Femur (tissue), 1 donor: ENCODE data around the gene VCAN.
A peak's percentile ranks its signal among the peaks of the same experiment; 100 is the strongest.
"Not testable (repeated sequence)": the region's sequence is repeated elsewhere in the genome, so short reads cannot be mapped to it uniquely, and the experiment has no call there.

ENCODE experiments used
- DNase-seq: peaks from one replicate; pipeline ENCODE4 v3.0.0-alpha.2; 2017

The VCAN gene

GRCh38 chr5:83471405-83472212 is at the start of gene VCAN:
Gene VCAN (plus strand): TSS chr5:83471744. CDS start chr5:83483519, 11,775 bp downstream.
- peak; percentile 94 for DNase-seq

GRCh38 chr5:83422284-83422683 is 49.3 kb upstream of the VCAN start:
- DNase-seq, result no peak

GRCh38 chr5:83426855-83427254 is 44.7 kb upstream of the VCAN start:
- no peak for DNase-seq

GRCh38 chr5:83428126-83428525 is 43.4 kb upstream of the VCAN start:
- DNase-seq, result no peak

- DNase-seq, result no peak
Measured at GRCh38 chr5:83428890-83429289, 42.7 kb upstream of the VCAN start.

GRCh38 chr5:83430130-83431010 is 41.2 kb upstream of the VCAN start:
- peak; percentile 44 for DNase-seq

GRCh38 chr5:83433891-83434290 is 37.7 kb upstream of the VCAN start:
- no peak for DNase-seq

- DNase-seq, result peak; percentile 22
Measured at GRCh38 chr5:83434946-83435345, 36.6 kb upstream of the VCAN start.

- DNase-seq, result no peak
Measured at GRCh38 chr5:83436276-83436675, 35.3 kb upstream of the VCAN start.

- DNase-seq, result not testable (repeated sequence)
Measured at GRCh38 chr5:83437697-83438096, 33.8 kb upstream of the VCAN start.

- DNase-seq, result no peak
Measured at GRCh38 chr5:83440826-83441225, 30.7 kb upstream of the VCAN start.

GRCh38 chr5:83441747-83442146 is 29.8 kb upstream of the VCAN start:
- no peak for DNase-seq

GRCh38 chr5:83443534-83443933 is 28.0 kb upstream of the VCAN start:
- DNase-seq, result no peak

GRCh38 chr5:83444445-83444844 is 27.1 kb upstream of the VCAN start:
- DNase-seq, result no peak

- no peak for DNase-seq
Measured at GRCh38 chr5:83446253-83446947, 25.1 kb upstream of the VCAN start.

- no peak for DNase-seq
Measured at GRCh38 chr5:83447533-83447932, 24.0 kb upstream of the VCAN start.

- no peak for DNase-seq
Measured at GRCh38 chr5:83450183-83450966, 21.2 kb upstream of the VCAN start.

- DNase-seq, result no peak
Measured at GRCh38 chr5:83450967-83451248, 20.6 kb upstream of the VCAN start.

GRCh38 chr5:83451955-83452354 is 19.6 kb upstream of the VCAN start:
- no peak for DNase-seq

GRCh38 chr5:83453937-83454336 is 17.6 kb upstream of the VCAN start:
- DNase-seq, result no peak

GRCh38 chr5:83464261-83464660 is 7.3 kb upstream of the VCAN start:
- DNase-seq, result no peak

GRCh38 chr5:83467371-83468035 is 4.0 kb upstream of the VCAN start:
- DNase-seq, result peak; percentile 84
